Right lung (tissue), 5 donors: ENCODE measurements around the gene ADAMTS15. TPM values are rescaled to one million over a fixed set of nuclear protein-coding genes. Genes with fewer than 3 reads are reported as not detected.
"Not testable (repeated sequence)": the region's sequence is repeated elsewhere in the genome, so short reads cannot be mapped to it uniquely, and the experiment has no call there.

Experiments
- DNase-seq, 2 donors: peaks; one replicate each; pipeline ENCODE4 v3.0.0-alpha.2; 2013
- polyA plus RNA-seq, 5 donors: library from polyadenylated mRNA; unstranded; fragments of 120-200 nt; gene quantifications; one replicate each; pipeline versions ENCODE4 v1.2.1 to v1.2.3, GENCODE V29; 2013; ENCODE audit warnings: inconsistent platforms in 1 of 5, low replicate concordance in 1 of 5; ENCODE audit not compliant: insufficient read length in 5 of 5, insufficient read depth in 1 of 5

The ADAMTS15 gene
- polyA plus RNA-seq, 5 donors = 35.2 to 44.9 (median 37.3) TPM

DNA sequence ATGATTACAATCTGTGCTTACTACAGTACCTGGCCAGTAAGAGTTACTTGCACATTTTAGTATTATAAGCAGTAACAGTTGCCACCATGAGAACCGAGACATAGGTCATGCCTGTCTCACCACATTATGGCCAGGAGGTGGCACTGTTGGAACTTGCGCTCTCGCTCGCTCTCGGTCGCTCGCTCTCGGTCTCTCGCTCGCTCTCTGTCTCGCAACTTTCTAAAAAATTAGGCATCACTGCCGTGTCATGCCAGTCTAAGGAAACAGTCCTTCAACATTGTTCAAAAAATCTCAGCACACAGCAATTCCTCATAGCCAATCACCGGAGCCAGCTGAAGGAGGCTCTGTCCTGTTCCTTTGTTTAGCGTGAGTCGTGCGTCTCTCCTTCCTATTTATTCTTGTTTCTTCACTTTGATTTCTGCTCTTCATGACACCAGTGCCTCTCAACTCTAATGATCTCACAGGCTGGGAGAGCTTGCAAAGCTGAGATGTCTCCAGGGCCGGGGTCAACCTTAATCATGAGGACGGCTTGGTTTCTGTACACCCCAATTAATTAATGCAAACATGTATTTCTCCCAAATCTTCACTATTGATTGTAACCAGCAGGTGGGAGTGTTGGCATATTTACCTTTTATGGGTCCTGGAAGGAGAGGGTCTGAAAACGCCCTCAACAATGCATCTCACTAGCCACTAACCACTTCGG is 13.8 kb upstream of the ADAMTS15 start:
- DNase-seq = peak in 1 of 2 donors; percentile 88

GRCh38 chr11:130435671-130436070 is 12.8 kb upstream of the ADAMTS15 start:
- no peak for DNase-seq

- DNase-seq = no peak
Measured at GRCh38 chr11:130436171-130436570, 12.3 kb upstream of the ADAMTS15 start.

GRCh38 chr11:130437848-130438247 is 10.6 kb upstream of the ADAMTS15 start:
- DNase-seq = no peak

DNA sequence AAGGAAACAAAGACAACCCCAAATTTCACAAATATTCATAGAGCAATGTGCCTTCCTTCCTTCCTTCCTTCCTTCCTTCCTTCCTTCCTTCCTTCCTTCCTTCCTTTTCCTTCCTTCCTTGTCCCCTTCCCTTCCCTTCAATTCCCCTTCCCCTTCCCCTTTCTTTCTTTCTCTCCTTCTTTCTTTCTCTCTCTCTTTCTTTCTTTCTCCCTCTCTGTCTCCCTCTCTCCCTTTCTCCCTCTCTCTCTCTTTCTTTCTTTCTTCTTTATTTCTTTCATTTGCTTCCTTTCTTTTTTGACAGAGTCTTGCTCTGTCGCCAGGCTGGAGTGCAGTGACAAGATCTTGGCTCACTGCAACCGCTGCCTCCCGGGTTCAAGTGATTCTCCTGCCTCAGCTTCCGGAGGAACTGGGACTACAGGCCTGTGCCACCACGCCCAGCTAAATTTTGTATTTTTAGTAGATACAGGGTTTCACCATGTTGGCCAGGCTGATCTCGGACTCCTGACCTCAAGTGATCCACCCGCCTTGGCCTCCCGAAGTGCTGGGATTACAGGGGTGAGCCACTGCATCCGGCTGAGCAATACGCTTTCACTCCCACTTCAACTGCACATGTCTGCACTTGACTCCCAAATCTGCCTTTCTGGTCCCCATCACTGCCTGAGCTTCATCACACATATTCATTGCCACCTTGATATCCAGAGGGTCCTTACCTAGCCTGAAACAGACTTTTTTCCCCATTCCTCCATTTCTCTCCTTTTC is 9.9 kb upstream of the ADAMTS15 start:
- not testable (repeated sequence) for DNase-seq

GRCh38 chr11:130439160-130439519 is 9.3 kb upstream of the ADAMTS15 start:
- DNase-seq = no peak

GRCh38 chr11:130439876-130440275 is 8.6 kb upstream of the ADAMTS15 start:
- DNase-seq = no peak

DNA sequence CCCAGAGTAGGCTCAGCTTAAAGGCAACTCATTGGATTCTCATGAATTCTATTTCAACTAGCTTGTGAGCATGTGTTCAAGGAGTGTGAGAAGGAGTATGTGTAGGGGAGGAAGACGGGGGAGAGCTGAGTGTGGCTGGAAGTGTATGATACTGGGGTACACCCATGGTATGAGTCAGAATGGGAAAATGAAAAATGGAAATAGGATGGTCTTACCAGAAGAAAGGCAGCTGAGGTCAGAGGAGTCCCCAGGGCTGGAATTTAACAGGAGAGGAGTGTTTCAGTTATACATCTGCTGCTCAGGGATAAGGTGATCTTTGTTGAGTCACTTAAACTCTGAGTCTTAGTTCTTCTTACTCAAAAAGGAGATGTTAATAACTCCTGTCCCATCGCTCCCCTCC is 6.7 kb upstream of the ADAMTS15 start:
- DNase-seq = no peak

DNA sequence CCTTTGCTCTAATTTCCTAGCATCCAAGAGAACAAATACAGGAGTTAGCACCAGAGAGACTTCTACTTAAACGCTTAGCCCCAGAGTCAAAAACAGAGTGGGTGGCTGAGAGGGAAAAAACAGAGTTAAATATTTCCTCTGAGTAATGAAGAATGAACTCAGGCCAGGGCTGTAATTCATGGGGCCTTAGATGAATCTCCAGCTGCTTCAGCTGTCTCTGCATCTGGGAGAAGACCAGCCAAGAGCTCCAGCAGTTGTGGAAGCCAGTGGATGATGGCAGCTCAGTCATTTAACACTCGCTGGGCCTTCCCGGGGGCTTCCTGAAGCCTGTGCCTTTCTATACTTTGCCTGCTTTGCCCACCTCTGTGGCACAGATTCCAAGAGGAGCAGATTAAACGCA is 5.7 kb upstream of the ADAMTS15 start:
- no peak for DNase-seq

DNA sequence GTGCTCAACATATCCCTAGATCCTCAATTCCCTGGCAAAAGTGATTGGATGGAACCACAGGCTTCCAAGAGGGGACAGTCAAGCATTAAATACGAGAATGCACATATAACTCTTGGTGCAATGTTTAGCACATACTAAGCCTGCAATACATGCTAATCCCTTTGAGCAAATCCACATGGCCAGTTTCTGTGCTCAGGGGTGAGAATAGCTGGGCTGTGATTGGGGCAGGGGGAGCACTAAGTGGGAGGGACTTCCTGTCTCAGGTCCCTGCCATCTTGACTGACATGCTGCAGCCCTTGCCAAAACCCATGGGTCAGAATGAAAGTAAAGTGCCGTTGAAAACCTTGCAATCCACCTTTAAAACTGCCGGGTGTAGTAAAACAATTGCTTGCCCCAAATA is 2.7 kb upstream of the ADAMTS15 start:
- no peak for DNase-seq

- DNase-seq = no peak
Measured at GRCh38 chr11:130448039-130448415, 418 bp upstream of the ADAMTS15 start.

DNA sequence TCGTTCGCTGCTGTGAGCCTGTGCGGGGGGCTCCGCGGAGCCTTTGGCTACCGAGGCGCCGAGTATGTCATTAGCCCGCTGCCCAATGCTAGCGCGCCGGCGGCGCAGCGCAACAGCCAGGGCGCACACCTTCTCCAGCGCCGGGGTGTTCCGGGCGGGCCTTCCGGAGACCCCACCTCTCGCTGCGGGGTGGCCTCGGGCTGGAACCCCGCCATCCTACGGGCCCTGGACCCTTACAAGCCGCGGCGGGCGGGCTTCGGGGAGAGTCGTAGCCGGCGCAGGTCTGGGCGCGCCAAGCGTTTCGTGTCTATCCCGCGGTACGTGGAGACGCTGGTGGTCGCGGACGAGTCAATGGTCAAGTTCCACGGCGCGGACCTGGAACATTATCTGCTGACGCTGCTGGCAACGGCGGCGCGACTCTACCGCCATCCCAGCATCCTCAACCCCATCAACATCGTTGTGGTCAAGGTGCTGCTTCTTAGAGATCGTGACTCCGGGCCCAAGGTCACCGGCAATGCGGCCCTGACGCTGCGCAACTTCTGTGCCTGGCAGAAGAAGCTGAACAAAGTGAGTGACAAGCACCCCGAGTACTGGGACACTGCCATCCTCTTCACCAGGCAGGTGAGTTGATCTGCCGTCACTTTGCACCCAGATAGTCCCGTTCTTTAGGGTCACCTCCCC is 1.0 kb downstream of the ADAMTS15 start:
- no peak for DNase-seq

DNA sequence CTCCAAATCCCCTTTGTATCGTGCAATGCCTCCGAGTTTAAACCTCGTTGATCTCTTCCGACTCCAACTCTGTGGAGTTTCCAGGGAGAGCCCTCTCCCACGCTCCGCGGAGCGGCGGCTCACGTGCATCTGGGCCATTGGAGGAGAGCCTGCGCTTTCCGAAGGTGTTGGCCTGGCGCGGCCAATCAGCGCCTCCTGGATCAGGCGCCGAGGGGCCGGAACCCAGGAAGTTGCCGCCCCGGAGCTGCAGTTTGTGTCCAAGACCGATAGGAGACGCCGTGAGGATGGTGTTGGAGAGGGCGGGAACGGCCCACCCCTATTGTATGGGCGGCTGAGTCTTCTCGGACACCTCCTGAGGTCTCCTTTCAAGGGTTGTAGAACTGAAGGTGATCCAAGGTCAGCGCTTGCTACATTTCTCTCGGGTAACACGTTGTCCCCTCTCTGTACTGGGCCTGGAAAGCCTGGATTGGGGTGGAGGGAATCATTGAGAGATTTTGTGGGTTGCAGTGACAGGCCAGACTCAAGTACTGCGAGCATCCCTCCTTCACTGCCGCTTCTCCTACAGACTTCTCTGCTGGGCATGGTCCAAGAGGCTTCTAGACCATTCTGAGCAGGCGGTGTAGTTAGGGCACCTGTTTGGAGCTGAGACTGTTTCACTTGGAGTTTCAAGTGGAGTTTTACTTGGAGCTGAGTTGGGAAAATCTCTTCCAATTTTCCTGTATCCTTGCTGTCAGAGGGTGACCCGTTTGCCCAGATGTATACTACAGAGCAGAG is 1.7 kb downstream of the ADAMTS15 start:
- DNase-seq = peak; percentile 89

- no peak for DNase-seq
Measured at GRCh38 chr11:130451231-130452019, 3.0 kb downstream of the ADAMTS15 start.

DNA sequence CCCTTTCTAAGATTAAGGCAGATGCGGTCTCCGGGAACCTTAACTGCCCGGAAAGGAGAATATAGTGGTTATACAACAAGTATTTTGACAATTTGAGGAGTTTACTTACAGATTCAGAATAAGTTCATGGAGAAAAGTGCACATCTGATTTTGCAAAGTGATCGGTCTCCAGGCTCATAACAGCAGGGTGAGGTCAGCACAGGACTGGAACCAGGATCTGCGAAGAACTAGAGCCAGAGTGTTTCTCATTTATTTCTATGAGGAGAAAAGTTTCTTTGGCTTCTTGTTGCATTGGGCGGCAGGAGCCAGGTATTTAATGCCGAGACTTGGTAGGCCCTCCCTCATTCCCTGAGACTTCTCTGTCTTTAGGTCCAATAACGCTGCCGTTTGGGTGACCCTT is 3.7 kb downstream of the ADAMTS15 start:
- no peak for DNase-seq

DNA sequence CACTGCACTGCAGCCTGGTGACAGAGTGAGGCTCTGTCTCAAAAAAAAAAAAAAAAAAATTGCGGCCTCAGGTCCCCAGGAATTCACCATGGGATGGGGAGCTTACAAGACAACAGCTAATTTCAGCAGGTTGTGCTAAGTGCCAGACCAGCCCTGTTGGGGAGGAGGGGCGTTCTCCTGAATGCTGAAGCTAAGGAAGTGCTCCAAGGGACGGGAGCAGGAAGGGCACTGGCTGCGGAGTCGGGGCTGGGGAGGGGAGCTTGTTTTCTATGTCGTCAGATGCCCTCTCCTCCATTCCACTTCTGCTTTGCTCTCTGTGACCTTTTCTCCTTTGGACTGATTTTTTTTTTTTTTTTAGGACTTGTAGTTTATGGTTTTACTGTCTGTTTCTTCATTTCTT is 4.5 kb downstream of the ADAMTS15 start:
- DNase-seq = no peak

- peak in 1 of 2 donors; percentile 40 for DNase-seq
Measured at GRCh38 chr11:130454491-130455252, 6.2 kb downstream of the ADAMTS15 start.

GRCh38 chr11:130455483-130456127 is 7.2 kb downstream of the ADAMTS15 start:
- no peak for DNase-seq

GRCh38 chr11:130456286-130456685 is 7.8 kb downstream of the ADAMTS15 start:
- DNase-seq = no peak
